ENCODE data around the gene PAX3.

PAX3 gene

GRCh38 chr2:222217712-222218111, 81.1 kb downstream of the PAX3 start:
- DNase-seq (ENCODE audit: low read depth), result no peak
- TF ChIP-seq CTCF (IDR thresholded peaks at IDR 0.05; ENCODE audit: insufficient read depth, low read depth, low read length, missing control alignments), result no peak
- no peak overlapping the region for H3K4me3 ChIP-seq (ENCODE audit: low read depth, low read length)

GRCh38 chr2:222214885-222215284, 83.9 kb downstream of the PAX3 start:
- no peak for TF ChIP-seq CTCF (IDR thresholded peaks at IDR 0.05; ENCODE audit: insufficient read depth, low read depth, low read length, missing control alignments)
- DNase-seq (ENCODE audit: low read depth), result no peak
- H3K4me3 ChIP-seq (ENCODE audit: low read depth, low read length), result no peak overlapping the region

- no peak overlapping the region for H3K4me3 ChIP-seq (ENCODE audit: low read depth, low read length)
- TF ChIP-seq CTCF (IDR thresholded peaks at IDR 0.05; ENCODE audit: insufficient read depth, low read depth, low read length, missing control alignments), result no peak
- no peak for DNase-seq (ENCODE audit: low read depth)
Observed at GRCh38 chr2:222213049-222213448, 85.7 kb downstream of the PAX3 start.

GRCh38 chr2:222212571-222212970, 86.2 kb downstream of the PAX3 start:
- no peak overlapping the region for H3K4me3 ChIP-seq (ENCODE audit: low read depth, low read length)
- DNase-seq (ENCODE audit: low read depth), result no peak
- TF ChIP-seq CTCF (IDR thresholded peaks at IDR 0.05; ENCODE audit: insufficient read depth, low read depth, low read length, missing control alignments), result no peak

GRCh38 chr2:222208010-222208690, 90.6 kb downstream of the PAX3 start:
- no peak overlapping the region for H3K4me3 ChIP-seq (ENCODE audit: low read depth, low read length)
- no peak for DNase-seq (ENCODE audit: low read depth)
- TF ChIP-seq CTCF (IDR thresholded peaks at IDR 0.05; ENCODE audit: insufficient read depth, low read depth, low read length, missing control alignments), result no peak

- DNase-seq (ENCODE audit: low read depth), result no peak
- no peak for TF ChIP-seq CTCF (IDR thresholded peaks at IDR 0.05; ENCODE audit: insufficient read depth, low read depth, low read length, missing control alignments)
Observed at GRCh38 chr2:222205136-222205535, 93.7 kb downstream of the PAX3 start.

GRCh38 chr2:222203041-222203440, 95.8 kb downstream of the PAX3 start:
- no peak for TF ChIP-seq CTCF (IDR thresholded peaks at IDR 0.05; ENCODE audit: insufficient read depth, low read depth, low read length, missing control alignments)
- DNase-seq (ENCODE audit: low read depth), result no peak
- no peak overlapping the region for H3K4me3 ChIP-seq (ENCODE audit: low read depth, low read length)

More at GRCh38 chr2:222205136-222205535, 93.7 kb downstream of the PAX3 start:
- no peak overlapping the region for H3K4me3 ChIP-seq (ENCODE audit: low read depth, low read length)
